ENCODE data around the gene SLC6A17. TPM values are rescaled to one million over a fixed set of nuclear protein-coding genes. Genes with fewer than 3 reads are reported as not detected.

The SLC6A17 gene
- total and polyA plus RNA-seq, 2 donors (not counting 1 experiment from before 2014, with no cell fraction given) = not detected

DNA sequence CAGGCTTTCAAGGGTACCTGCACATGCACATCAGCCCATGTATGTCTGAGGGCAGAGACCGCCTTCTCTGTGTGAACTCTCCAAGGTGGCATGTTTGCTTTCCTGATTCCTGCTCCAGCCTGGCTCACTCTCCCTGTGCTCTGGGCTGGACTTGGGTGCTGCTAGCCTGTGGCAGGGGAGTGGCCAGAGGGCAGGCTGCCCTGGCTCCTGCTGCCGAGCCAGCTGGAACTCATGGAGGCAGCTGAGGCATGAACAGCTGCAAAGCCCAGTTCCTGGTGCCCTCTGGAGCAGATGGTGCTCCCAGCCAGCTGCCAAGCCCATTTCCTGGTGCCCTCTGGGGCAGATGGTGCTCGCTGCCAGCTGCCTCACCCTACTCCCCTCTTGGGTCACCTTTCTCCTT lies 30.5 kb upstream of the SLC6A17 start:
- no peak overlapping the region for H3K27ac ChIP-seq (ENCODE audit: low read length in 2 of 2)
- no peaks in the 10 kb centered on the region for H3K4me1 ChIP-seq (ENCODE audit: control insufficient read depth in 2 of 2, insufficient read depth in 2 of 2, low read length in 2 of 2)
- WGBS (ENCODE audit: insufficient coverage) = 82% methylated on average over 3 of the region's 3 CpGs
- Mint-ChIP-seq H3K4me1 (no peaks in the 10 kb centered on the region), H3K27me3 (peaks cover 41% of the 10 kb centered on the region), H3K9me3 (ENCODE audit: insufficient read depth) (no peaks in the 10 kb centered on the region), H3K4me3 (no peak overlapping the region), H3K27ac (no peak overlapping the region)
- TF ChIP-seq, protein P1, sequence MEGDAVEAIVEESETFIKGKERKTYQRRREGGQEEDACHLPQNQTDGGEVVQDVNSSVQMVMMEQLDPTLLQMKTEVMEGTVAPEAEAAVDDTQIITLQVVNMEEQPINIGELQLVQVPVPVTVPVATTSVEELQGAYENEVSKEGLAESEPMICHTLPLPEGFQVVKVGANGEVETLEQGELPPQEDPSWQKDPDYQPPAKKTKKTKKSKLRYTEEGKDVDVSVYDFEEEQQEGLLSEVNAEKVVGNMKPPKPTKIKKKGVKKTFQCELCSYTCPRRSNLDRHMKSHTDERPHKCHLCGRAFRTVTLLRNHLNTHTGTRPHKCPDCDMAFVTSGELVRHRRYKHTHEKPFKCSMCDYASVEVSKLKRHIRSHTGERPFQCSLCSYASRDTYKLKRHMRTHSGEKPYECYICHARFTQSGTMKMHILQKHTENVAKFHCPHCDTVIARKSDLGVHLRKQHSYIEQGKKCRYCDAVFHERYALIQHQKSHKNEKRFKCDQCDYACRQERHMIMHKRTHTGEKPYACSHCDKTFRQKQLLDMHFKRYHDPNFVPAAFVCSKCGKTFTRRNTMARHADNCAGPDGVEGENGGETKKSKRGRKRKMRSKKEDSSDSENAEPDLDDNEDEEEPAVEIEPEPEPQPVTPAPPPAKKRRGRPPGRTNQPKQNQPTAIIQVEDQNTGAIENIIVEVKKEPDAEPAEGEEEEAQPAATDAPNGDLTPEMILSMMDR (IDR thresholded peaks at IDR 0.05) = no peak
- TF ChIP-seq EZH2 (IDR thresholded peaks at IDR 0.05; ENCODE audit: borderline replicate concordance, insufficient read depth, low read depth, low read length, poor library complexity, severe bottlenecking) = no peak
- no peak overlapping the region for H3K9ac ChIP-seq (ENCODE audit: low read length)
- CTCF ChIA-PET = no interaction called here
- DNase-seq (no peak), ATAC-seq (ENCODE audit: low read depth) (no peak)
- intact Hi-C loops (cut with micrococcal nuclease) = no loop called here
- H4K20me1 ChIP-seq (ENCODE audit: control insufficient read depth, insufficient read depth, low read length, poor library complexity, severe bottlenecking) = no peaks in the 10 kb centered on the region
- no peaks in the 10 kb centered on the region for H3K79me2 ChIP-seq (ENCODE audit: control insufficient read depth, insufficient read depth, low read length)
- H3K36me3 ChIP-seq (replicated peaks in 1 of 2; ENCODE audit: control extremely low read depth in 1 of 2, control insufficient read depth in 1 of 2, extremely low read depth in 1 of 2, insufficient read depth in 2 of 2, low read length in 1 of 2) = no peaks in the 10 kb centered on the region
- POLR2A ChIA-PET = no interaction called here
- H3K4me3 ChIP-seq (ENCODE audit: control extremely low read depth in 1 of 5, extremely low read depth in 1 of 5, insufficient read depth in 1 of 5, low read depth in 2 of 5, low read length in 4 of 5) = no peak overlapping the region
- no peak overlapping the region for H3K4me2 ChIP-seq (replicated peaks; ENCODE audit: low read depth, low read length, poor library complexity, severe bottlenecking)
- H3K27me3 ChIP-seq (replicated peaks in 1 of 4; ENCODE audit: control extremely low read depth in 1 of 4, control insufficient read depth in 3 of 4, insufficient read depth in 4 of 4, low read length in 3 of 4) = peaks cover 0 to 13% (median 4%) of the 10 kb centered on the region in 4 experiments
- H2AFZ ChIP-seq (ENCODE audit: insufficient read depth, low read depth, low read length, poor library complexity, severe bottlenecking) = no peak overlapping the region
- H3K9me3 ChIP-seq (ENCODE audit: control extremely low read depth in 1 of 3, control insufficient read depth in 2 of 3, insufficient read depth in 1 of 3, low read length in 2 of 3) = peaks cover 0 to 22% (median 3%) of the 10 kb centered on the region in 3 donors

DNA sequence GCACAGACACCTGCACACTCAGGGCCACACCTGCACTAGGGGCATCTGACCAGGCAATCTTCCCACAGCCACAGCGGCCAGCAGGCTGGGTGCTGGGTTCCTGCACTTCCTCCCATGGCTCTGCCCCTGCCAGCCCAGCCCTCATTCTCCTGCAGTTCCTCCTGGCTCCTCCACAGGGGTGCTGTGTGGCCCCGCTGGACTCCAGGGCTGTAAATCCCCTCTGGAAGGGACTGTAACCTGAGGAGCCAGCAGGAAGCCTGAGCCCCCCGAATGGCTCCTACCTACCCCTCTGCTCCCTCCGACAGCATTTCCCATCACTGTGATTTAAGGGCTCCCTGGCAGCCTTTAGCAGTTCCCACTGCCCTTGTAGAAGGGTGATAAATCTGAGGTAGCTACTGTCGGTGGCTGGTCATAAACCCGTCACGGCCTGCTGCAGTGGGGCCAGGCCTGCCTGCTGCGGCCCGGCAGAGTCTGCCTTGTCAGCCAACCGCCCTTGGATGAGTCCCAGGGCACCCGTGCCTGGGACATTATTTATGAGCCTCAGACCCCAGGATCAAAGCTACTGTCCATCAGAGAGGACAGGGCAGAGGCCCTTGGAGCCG lies 29.2 kb upstream of the SLC6A17 start:
- ChIA-PET POLR2A (no interaction called here), CTCF (no interaction called here)
- peaks cover 2% of the 10 kb centered on the region for H3K9me3 Mint-ChIP-seq (ENCODE audit: insufficient read depth)
- peaks cover 45% of the 10 kb centered on the region for H3K27me3 Mint-ChIP-seq
- Histone ChIP-seq H3K4me3 (ENCODE audit: control extremely low read depth in 1 of 5, extremely low read depth in 1 of 5, insufficient read depth in 1 of 5, low read depth in 2 of 5, low read length in 4 of 5) (no peak overlapping the region), H3K27me3 (replicated peaks in 1 of 4; ENCODE audit: control extremely low read depth in 1 of 4, control insufficient read depth in 3 of 4, insufficient read depth in 4 of 4, low read length in 3 of 4) (peaks cover 0 to 10% (median 4%) of the 10 kb centered on the region in 4 experiments), H3K9ac (ENCODE audit: low read length) (no peak overlapping the region), H3K4me2 (replicated peaks; ENCODE audit: low read depth, low read length, poor library complexity, severe bottlenecking) (no peak overlapping the region), H2AFZ (ENCODE audit: insufficient read depth, low read depth, low read length, poor library complexity, severe bottlenecking) (no peak overlapping the region), H3K36me3 (replicated peaks in 1 of 2; ENCODE audit: control extremely low read depth in 1 of 2, control insufficient read depth in 1 of 2, extremely low read depth in 1 of 2, insufficient read depth in 2 of 2, low read length in 1 of 2) (no peaks in the 10 kb centered on the region), H3K27ac (ENCODE audit: low read length in 2 of 2) (no peak overlapping the region), H3K79me2 (ENCODE audit: control insufficient read depth, insufficient read depth, low read length) (no peaks in the 10 kb centered on the region), H4K20me1 (ENCODE audit: control insufficient read depth, insufficient read depth, low read length, poor library complexity, severe bottlenecking) (no peaks in the 10 kb centered on the region), H3K9me3 (ENCODE audit: control extremely low read depth in 1 of 3, control insufficient read depth in 2 of 3, insufficient read depth in 1 of 3, low read length in 2 of 3) (peaks cover 0 to 25% (median 8%) of the 10 kb centered on the region in 3 donors), H3K4me1 (ENCODE audit: control insufficient read depth in 2 of 2, insufficient read depth in 2 of 2, low read length in 2 of 2) (no peaks in the 10 kb centered on the region)
- no peak for DNase-seq
- H3K4me3 Mint-ChIP-seq = no peak overlapping the region
- TF ChIP-seq, protein P1 (IDR thresholded peaks at IDR 0.05) = no peak
- TF ChIP-seq EZH2 (IDR thresholded peaks at IDR 0.05; ENCODE audit: borderline replicate concordance, insufficient read depth, low read depth, low read length, poor library complexity, severe bottlenecking) = no peak
- WGBS (ENCODE audit: insufficient coverage) = 28% methylated on average over 10 of the region's 12 CpGs
- intact Hi-C loops (cut with micrococcal nuclease) = no loop called here
- no peaks in the 10 kb centered on the region for H3K4me1 Mint-ChIP-seq
- ATAC-seq (ENCODE audit: low read depth) = no peak
- no peak overlapping the region for H3K27ac Mint-ChIP-seq
